Muscle of arm (tissue), 14 donors: Measurements from ENCODE around the gene CKS2. TPM values are rescaled to one million over a fixed set of nuclear protein-coding genes. Genes with fewer than 3 reads are reported as not detected.
"Not testable (repeated sequence)": the region's sequence is repeated elsewhere in the genome, so short reads cannot be mapped to it uniquely, and the experiment has no call there.

ENCODE experiments used
- DNase-seq: peaks from one replicate; pipeline ENCODE4 v3.0.0-alpha.2; 2013
- long read RNA-seq, 11 donors: transcript quantifications; one replicate each; lab custom pipeline, GENCODE V29; 2026
- polyA plus RNA-seq, 12 donors: library from polyadenylated mRNA; unstranded; fragments of 120-200 nt; gene quantifications; one replicate each; pipeline ENCODE4 v1.2.1, GENCODE V29; 2013; ENCODE audit not compliant: insufficient read length in 12 of 12

The CKS2 gene
- polyA plus RNA-seq, result 10 to 100 TPM in 11 of 12 donors, not detected in 1; 22.8 to 63.7 (median 33.8) TPM
- long read RNA-seq, donor 1, transcript CKS2-201 (3 exons, 613 nt), result major isoform, 59 of 59 reads
- long read RNA-seq, donor 1, partial matches to known transcripts, result 0 of 59 reads
- long read RNA-seq, donor 1, other reads (novel, unspliced or antisense), result 0 of 59 reads
- long read RNA-seq, donor 2, transcript CKS2-201 (3 exons, 613 nt), result major isoform, 35 of 35 reads
- long read RNA-seq, donor 2, partial matches to known transcripts, result 0 of 35 reads
- long read RNA-seq, donor 2, other reads (novel, unspliced or antisense), result 0 of 35 reads
- long read RNA-seq, donor 3, transcript CKS2-201 (3 exons, 613 nt), result major isoform, 11 of 11 reads
- long read RNA-seq, donor 3, partial matches to known transcripts, result 0 of 11 reads
- long read RNA-seq, donor 3, other reads (novel, unspliced or antisense), result 0 of 11 reads
- long read RNA-seq, donor 4, transcript CKS2-201 (3 exons, 613 nt), result major isoform, 15 of 15 reads
- long read RNA-seq, donor 4, partial matches to known transcripts, result 0 of 15 reads
- long read RNA-seq, donor 4, other reads (novel, unspliced or antisense), result 0 of 15 reads
- long read RNA-seq, donor 5, result 0 reads
- long read RNA-seq, donor 6, transcript CKS2-201 (3 exons, 613 nt), result major isoform, 16 of 16 reads
- long read RNA-seq, donor 6, partial matches to known transcripts, result 0 of 16 reads
- long read RNA-seq, donor 6, other reads (novel, unspliced or antisense), result 0 of 16 reads
- long read RNA-seq, donor 7, transcript CKS2-201 (3 exons, 613 nt), result major isoform, 12 of 12 reads
- long read RNA-seq, donor 7, partial matches to known transcripts, result 0 of 12 reads
- long read RNA-seq, donor 7, other reads (novel, unspliced or antisense), result 0 of 12 reads
- long read RNA-seq, donor 8, transcript CKS2-201 (3 exons, 613 nt), result major isoform, 36 of 36 reads
- long read RNA-seq, donor 8, partial matches to known transcripts, result 0 of 36 reads
- long read RNA-seq, donor 8, other reads (novel, unspliced or antisense), result 0 of 36 reads
- long read RNA-seq, donor 9, transcript CKS2-201 (3 exons, 613 nt), result major isoform, 21 of 21 reads
- long read RNA-seq, donor 9, partial matches to known transcripts, result 0 of 21 reads
- long read RNA-seq, donor 9, other reads (novel, unspliced or antisense), result 0 of 21 reads
- long read RNA-seq, donor 10, transcript CKS2-201 (3 exons, 613 nt), result major isoform, 13 of 13 reads
- long read RNA-seq, donor 10, partial matches to known transcripts, result 0 of 13 reads
- long read RNA-seq, donor 10, other reads (novel, unspliced or antisense), result 0 of 13 reads
- long read RNA-seq, donor 11, transcript CKS2-201 (3 exons, 613 nt), result major isoform, 48 of 48 reads
- long read RNA-seq, donor 11, partial matches to known transcripts, result 0 of 48 reads
- long read RNA-seq, donor 11, other reads (novel, unspliced or antisense), result 0 of 48 reads

- DNase-seq, result peak; percentile 100
Measured at GRCh38 chr9:89310475-89311345, at the start of gene CKS2. CKS2 (plus strand) TSS chr9:89311195; CDS start chr9:89311293, 98 bp downstream.

- no peak for DNase-seq
Measured at GRCh38 chr9:89273528-89274279, 37.3 kb upstream of the CKS2 start.

GRCh38 chr9:89274838-89275237, 36.2 kb upstream of the CKS2 start:
- no peak for DNase-seq

- DNase-seq, result not testable (repeated sequence)
Measured at GRCh38 chr9:89276040-89276439, 35.0 kb upstream of the CKS2 start.

GRCh38 chr9:89277043-89277442, 34.0 kb upstream of the CKS2 start:
- DNase-seq, result no peak

GRCh38 chr9:89277454-89277853, 33.5 kb upstream of the CKS2 start:
- DNase-seq, result no peak

GRCh38 chr9:89278551-89278950, 32.4 kb upstream of the CKS2 start:
- no peak for DNase-seq

GRCh38 chr9:89278997-89279739, 31.8 kb upstream of the CKS2 start:
- peak; percentile 48 for DNase-seq

- no peak for DNase-seq
Measured at GRCh38 chr9:89281106-89281505, 29.9 kb upstream of the CKS2 start.

GRCh38 chr9:89282248-89282968, 28.6 kb upstream of the CKS2 start:
- not testable (repeated sequence) for DNase-seq

GRCh38 chr9:89284076-89284475, 26.9 kb upstream of the CKS2 start:
- no peak for DNase-seq

GRCh38 chr9:89291741-89292140, 19.3 kb upstream of the CKS2 start:
- DNase-seq, result no peak

GRCh38 chr9:89293014-89293413, 18.0 kb upstream of the CKS2 start:
- DNase-seq, result no peak

GRCh38 chr9:89295400-89295799, 15.6 kb upstream of the CKS2 start:
- DNase-seq, result no peak

GRCh38 chr9:89301996-89302395, 9.0 kb upstream of the CKS2 start:
- not testable (repeated sequence) for DNase-seq

GRCh38 chr9:89304020-89304833, 6.8 kb upstream of the CKS2 start:
- DNase-seq, result no peak

GRCh38 chr9:89304834-89305188, 6.2 kb upstream of the CKS2 start:
- no peak for DNase-seq
